NCI-H82 treated with DMSO at 0.1 percent for 48 hours (cell line): Measurements from ENCODE around the gene IPPK.
A peak's percentile ranks its signal among the peaks of the same experiment; 100 is the strongest.

Experiments
- DNase-seq: peaks from one replicate; lab custom pipeline; 2025; ENCODE audit not compliant: unreplicated experiment; lab: John Stamatoyannopoulos, UW

Gene IPPK

DNA sequence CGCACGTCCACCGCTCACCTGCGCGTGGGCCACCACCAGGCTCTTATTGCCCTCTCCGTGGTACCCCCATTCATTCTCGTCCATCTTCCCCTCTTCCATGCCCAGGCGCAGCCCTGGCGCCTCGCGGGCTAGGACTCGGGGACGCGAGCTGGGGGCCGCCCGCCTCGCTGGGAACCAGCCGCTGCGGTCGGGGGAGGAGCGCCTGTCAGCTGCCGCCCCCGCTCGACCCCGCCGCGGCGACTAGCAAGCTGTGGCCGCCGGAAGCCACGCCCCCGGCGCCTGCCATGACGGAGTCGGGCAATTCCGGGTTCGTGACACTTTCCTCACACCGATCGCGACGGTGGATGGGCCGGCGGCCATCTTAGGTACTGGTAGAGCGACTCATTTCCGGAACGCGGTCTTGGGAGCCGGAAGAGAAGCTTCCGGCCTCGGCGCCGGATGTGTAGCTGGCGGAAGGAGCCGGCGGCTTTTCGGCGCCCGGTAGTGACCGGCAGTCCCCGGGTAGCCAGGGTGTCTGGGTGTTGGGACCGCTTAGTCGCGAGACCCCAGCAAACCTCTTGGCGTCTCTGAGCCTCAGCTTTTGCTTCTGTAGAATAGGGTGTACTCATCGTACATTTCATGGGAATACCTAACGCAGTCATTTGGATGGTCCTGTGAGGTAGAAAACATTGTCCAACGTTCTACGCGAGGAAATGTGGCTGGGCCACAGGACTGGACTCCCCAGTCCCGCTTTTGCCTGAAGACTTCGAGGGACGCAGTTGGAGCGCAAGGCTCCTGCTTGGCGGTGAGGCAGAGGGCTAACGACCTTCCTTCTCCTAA, at the start of gene IPPK:
TSS of gene IPPK (minus strand) at position 242 of the 819 bp plus-strand sequence. CDS start at position 99, 143 bp downstream.
- DNase-seq = peak; percentile 90

- DNase-seq = no peak
These were observed 49.2 kb upstream of the IPPK start for GRCh38 chr9:92719028-92719647.

DNA sequence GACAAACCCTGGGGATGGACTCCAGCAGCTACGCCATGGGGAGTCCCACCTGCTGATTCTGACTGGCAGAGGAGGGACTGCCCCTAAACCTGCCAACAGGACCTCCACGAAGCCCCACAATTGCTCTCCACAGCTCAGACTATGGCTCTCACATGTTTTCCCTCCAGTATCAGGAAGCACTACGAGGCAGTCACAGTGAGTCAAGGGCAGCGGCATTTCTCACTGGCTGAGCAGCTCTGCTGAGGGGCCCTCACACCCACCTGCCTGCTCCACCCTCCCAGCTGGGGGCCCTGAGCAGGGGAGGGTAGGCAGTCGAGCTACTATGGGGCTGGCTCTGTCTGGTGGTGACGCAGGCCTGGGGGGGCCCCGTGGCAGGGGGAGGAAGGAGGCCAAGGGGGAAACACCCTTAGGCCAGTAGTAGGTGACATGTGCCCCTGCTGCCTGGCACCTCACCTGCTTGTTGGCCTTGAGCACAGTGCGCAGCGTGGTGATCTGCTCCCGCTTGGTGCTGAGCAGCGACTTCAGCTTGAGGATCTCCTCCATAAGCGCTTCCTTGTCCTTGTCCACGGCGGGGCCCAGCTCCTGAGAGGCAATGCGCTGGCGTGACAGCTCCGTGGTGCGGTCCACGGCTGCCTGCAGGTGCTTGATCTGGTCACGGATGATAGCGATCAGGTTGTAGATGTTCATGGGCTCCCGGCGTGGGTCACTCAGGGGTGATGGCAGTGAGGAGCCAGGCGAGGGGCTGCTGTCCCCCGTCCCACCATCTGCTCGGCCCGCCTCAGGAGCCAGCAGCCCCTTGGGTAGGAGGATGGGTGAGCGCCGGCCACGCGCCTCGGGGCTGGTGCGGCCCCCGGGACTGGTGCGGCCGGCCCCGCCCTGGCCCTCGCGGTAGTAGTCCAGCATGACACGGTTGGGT, 48.4 kb upstream of the IPPK start:
- no peak for DNase-seq

DNA sequence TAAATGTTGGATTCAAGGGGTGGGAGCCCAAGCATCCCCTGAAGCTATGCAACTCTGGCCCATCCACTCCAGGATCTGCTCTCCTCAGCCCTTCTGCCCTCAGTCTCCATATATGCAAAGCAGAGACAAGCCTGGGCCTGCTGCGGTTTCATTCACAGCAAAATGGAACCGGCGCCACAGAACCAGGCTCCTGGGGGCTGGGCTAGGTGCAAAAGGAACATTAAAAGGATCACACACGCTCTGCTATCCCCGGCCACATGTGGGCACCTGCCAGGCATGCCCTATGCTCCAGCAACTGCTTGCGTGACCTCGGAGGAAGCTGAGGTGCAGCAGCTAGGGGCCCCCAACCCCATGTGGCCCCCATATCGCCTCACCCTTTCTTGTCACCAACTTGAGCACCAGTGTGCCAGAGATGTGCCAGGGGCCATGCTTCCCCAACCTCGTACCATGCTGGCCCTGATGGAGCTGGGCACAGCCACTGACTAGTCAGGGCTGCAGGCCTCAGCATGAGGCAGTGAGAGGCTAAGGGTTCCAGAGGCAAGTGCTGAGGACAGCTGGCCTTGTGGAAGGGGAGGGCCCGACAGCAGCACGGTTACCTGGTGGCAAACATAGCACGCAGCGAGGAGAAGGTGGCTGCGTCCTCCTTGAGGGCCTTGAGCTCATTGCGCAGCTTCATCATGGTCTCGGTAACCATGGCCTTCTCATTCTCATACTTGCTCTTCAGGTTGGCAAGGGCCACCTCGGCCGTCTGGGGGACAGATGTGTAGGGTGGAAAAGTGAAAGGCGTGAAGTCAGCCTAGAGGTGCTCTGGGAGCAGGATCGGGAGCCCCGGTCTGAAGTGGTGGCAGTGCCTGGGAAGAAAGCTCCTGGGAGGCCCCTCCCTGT, 47.5 kb upstream of the IPPK start:
- DNase-seq = no peak

DNA sequence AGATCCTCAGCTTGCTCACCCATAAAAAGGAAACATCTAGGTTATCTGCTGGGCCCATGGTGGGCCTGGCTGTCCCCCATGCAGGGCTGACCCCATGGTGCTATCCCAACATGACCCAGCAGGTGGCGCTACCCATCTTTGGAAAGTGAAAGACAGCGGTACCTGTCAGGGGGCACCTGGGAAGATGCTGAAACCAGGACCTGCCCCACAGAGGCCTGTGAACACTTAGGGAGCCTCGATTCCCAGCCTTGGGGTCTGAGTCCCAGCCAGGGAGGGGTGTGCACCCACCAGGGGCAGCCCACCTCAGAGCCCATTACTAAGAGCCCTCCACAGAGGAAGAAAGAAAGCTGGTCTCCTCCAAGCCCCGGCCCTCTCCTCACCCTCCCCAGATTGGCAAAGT, 46.6 kb upstream of the IPPK start:
- DNase-seq = no peak

DNA sequence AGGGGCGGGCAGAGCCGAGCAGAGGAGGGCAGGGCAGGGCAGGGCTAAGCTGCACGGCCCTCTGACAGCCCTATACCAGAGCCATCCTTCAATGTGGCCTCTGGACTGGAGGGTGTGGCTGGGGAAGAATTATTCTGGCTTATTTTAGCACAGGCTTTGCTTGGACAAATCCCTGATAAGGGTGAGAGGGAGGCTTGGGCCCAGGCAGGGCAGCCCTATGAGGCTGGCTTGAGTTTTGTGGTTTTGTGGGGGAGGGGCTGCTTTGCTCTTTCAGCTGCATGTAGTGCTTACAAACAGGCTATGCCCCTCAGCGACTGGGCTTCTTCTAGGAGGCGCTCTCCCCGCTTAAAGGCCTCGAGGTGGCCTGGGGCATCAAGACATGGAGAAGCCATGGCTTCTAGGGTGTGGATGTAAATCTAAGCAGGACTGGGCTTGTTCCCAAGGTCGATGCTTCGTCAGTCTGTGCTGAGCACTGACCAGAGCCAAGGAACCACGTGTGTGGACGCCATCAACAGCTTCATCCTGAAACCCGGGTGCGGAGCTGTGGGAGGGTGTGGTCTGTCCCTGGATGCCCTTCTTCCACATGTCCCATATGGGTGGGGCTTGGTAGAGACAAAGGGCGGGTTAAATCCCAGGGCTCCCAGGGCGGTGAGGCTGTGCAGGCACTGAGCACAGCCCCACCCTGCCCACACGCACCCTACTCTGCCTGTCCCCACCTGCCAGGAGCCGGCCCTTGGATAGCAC, 45.7 kb upstream of the IPPK start:
- no peak for DNase-seq

- DNase-seq = no peak
These were observed 45.0 kb upstream of the IPPK start for GRCh38 chr9:92714787-92715487.

- no peak for DNase-seq
These were observed 44.1 kb upstream of the IPPK start for GRCh38 chr9:92714016-92714415.

DNA sequence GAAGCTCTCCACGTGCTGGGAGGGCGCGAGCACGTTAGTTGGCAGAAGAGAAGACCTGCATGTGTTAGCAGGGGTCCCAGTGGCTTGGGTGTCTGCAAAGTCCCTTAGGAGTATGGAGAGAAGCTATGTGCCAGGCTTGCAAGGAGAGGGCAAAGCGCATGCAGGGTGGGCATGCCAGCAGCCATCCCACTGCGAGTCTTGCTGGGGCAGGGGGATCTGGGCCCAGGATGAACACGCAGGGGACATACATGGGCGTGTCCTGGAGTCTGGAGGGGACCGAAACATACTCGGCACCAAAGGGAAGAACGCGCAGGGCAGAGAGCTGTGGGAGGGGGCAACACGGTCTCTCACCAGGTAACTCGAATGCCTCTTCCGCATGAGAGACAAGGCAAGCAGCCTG, 43.6 kb upstream of the IPPK start:
- no peak for DNase-seq

DNA sequence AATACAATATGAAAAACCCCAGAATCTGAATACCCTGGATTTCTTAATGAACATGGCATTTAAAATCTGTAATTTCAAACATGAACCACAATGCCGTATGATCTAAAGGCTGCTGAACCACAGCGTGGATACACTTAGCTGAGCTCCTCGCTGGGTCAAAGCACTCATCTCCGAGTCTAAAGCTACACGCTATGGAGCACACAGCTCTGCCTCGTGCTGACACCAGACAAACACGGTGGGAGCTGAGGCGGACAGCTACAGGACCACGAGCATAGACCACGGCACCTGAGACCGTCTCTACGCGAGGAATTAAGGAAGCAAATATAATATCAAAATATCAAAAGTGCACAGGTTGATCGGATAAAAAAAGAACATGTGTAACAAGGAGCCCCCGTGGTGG, 42.8 kb upstream of the IPPK start:
- DNase-seq = no peak

DNA sequence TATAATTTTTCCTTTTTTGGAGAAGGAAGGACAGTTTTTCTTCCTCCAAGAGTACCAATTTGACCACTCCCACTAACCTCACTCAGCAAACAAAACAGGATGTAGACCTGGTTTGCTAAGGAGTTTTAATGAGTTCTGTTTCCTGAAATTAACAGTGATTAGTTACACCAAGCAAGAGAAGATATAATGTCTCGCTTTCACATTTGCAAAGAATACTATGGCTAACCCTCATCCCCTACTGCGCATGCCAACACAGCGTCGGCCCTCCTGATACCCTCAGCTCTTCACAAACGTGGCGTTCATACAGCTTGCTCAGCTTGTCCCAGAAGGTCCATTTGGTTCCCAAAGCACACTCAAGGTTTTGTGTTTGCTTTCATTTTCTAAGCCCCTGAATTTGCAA, 41.9 kb upstream of the IPPK start:
- no peak for DNase-seq

DNA sequence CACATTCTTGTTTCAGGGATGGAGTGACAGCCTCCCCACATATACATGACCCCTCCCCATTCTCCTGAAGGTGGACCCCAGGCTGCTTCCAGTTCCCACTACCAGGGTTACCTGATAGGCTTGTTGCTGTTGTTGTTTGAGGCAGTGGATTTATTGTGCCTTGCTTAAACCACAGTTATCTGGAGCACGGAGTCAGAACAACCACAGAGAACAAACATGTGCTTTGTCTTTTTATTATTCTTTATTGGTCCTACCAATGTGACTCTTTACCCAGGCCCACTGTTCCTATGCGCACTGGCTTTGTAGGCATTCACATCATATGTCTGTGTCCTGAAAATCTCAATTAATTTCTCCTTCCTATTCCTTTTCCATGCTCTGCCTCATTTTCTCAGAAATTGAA, 41.2 kb upstream of the IPPK start:
- DNase-seq = no peak

- DNase-seq = no peak
These were observed 40.4 kb upstream of the IPPK start for GRCh38 chr9:92710368-92710767.

DNA sequence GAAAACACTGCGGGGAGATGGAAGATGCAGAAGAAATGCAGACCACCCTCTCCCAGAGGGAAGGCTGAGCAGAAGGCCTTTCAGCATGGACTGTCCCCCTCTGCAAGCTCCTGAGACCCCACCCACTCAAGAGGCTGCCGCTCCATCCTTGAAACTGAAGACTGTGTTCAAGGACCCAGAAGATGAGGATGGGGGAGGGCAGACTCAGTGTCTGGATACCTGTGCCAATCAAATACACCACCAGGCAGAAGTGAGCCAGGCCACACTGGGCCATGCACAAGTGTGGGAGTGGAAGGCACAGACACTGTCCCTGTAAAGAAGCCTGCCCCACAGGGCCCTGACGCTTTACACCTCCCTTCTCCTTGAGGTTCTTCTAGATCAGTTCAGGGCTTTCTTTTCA, 40.0 kb upstream of the IPPK start:
- no peak for DNase-seq

- no peak for DNase-seq
These were observed 39.3 kb upstream of the IPPK start for GRCh38 chr9:92709240-92709639.

DNA sequence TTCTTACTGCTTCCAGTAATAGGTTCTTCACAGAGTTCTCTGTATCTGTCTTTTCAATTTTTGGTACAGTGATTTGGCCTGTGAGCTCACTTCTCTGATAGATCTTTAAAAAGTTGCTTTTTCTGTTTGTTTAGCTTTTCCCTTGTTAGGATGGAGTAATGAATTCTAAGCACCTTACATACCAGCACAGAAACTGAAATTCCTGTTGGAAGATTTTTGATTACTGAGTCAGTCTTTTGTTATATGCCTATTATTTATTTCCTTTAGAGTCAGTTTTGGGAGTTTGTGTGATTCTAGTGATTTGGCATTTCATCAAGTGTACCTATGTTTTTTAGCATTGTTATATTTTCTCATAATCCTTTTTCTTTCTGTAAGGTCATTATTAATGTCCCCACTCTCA, 37.6 kb upstream of the IPPK start:
- no peak for DNase-seq

DNA sequence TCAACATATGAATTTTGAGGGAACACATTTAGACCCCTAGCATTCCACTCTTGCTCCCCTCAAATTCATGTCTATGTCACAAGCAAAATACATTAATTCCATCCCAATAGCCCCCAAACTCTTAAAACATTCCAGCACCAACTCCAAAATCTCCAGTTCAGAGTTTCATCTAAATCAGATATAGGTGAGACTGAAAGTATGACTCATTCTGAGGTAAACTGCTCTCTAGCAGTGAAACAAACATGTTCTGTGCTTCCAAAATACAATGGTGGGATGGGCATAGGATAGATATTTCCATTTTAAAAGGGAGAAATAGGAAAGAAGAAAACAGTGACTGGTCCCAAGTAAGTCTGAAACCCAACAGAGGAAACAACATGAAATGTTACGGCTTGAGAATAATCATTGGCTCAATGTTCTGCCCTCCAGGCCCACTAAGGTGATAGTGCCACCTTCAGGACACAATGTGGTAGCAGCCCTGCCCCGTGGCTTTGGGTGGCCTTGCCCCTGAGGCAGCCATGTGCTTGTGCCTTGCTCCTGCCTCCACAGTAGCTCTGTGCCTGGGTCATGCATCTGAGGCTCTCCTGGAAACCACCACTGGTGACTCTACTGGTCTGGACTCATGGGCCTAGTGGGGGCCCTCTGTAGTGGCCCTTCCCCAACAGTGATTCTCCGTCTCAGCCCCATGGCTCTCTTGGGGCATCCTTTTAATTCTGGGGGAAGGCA, 36.4 kb upstream of the IPPK start:
- no peak for DNase-seq

DNA sequence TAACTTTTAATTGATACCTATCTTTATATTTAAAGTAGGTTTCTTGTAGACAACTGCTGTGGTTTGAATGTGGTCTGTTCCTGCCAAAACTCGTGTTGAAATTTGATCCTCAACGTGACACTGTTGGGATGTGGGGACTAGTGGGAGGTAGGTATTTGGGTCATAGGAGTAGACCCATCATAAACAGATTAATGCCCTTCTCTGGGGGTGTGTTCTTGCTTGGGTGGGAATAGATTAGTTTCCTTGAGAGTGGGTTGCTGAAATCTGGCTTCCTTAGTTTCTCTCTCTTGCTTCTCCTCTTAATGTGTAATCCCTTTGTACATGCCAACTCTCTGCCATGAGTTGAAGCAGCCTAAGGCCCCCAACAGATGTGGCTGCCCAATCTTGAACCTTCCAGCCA, 34.6 kb upstream of the IPPK start:
- no peak for DNase-seq

DNA sequence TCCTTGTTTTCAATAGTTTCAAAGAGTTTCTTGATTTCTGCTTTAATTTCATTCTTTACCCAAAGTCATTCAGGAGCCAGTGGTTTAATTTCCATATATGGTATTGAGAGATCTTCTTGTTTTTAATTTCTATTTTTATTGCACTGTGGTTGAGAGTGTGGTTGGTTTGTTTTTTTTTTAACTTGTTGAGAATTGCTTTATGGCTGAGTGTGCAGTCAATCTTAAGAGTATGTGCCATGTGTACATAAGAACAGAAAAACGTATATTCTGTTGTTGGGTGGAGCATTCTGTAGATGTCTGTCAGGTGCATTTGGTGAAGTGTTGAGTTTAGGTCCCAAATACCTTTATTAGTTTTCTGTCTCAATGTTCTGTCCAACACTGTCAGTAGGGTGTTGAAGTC, 26.7 kb upstream of the IPPK start:
- DNase-seq = no peak
